ENCODE data around the gene PSMB11. TPM values are rescaled to one million over a fixed set of nuclear protein-coding genes. Genes with fewer than 3 reads are reported as not detected.
A peak's percentile ranks its signal among the peaks of the same experiment; 100 is the strongest.

Gene PSMB11
- total RNA-seq, 6 donors from 2014 or later, result not detected

GRCh38 chr14:23056956-23057756, 15.1 kb downstream of the PSMB11 start, which contains the start of gene CDH24:
TSS of gene CDH24 (minus strand) at chr14:23057520. CDS start at chr14:23055733, 1,787 bp downstream.
- WGBS, 2 donors, result 3 to 5% methylated on average over 23 to 34 of the region's 73 CpGs
- Histone ChIP-seq H3K36me3 (peaks cover 23 to 40% (median 35%) of the 10 kb centered on the region in 4 donors), H3K4me1 (peaks cover 21 to 26% (median 23%) of the 10 kb centered on the region in 4 donors), H3K27ac (peak within 1 kb of the TSS; percentile 52 to 82 (median 62)), H3K27me3 (no peaks in the 10 kb centered on the region), H3K9me3 (no peaks in the 10 kb centered on the region), H3K4me3 (peak within 1 kb of the TSS; percentile 30 to 88 (median 76))
- peak; percentile 74 to 93 for DNase-seq
- ATAC-seq (ENCODE audit: low FRiP score in 2 of 2), result peak; percentile 17 to 84
- no peak for TF ChIP-seq POLR2AphosphoS5 (IDR thresholded peaks at IDR 0.05)
- TF ChIP-seq POLR2A (IDR thresholded peaks at IDR 0.05), result peak in 1 of 4 donors; percentile 25

DNA sequence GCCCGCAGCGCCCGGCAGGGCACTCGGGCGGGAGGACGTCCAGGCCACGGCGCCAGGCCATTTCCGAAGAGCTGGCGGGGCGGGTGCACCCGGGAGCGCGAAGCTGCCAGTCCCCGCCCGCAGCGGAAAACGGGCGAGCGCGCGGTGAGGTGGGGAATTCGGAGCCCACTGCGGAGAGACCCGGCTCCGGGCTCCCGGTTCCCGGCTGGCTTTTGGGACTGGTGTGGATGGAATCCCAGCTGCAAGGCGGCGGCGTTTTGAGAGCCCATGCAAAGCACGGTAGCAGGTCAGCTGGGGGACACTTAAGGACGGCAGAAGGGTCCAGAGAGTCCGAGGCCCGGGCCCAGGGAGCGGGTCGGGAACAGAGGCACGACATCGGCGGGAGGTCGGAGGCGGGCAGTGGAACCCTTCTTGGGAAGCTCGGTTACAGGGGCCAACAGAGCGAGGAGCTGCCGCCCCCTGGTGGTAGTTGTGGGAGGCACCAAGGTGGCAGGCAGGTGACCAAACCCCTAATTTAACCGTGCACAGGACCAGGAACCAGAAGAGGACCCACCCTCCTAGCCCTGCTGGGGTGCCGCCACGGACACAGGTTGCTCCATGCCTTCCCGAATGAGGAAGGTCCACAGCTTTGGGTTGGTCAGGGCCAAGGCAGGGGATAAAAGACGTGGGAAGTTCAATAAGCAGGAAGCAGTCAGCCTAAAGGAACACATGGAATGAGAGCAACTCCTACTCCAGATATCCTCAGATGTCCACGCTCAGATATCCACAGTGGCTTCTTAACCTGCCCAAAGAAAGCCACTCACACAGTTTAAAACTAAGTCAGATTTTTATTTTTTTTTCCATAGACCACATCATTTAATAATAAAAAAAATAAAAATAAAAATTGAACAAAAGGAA, 16.0 kb downstream of the PSMB11 start:
- Histone ChIP-seq H3K27me3 (no peaks in the 10 kb centered on the region), H3K4me1 (peaks cover 24 to 30% (median 28%) of the 10 kb centered on the region in 4 donors), H3K27ac (peak overlapping the region; percentile 52 to 82 (median 62)), H3K4me3 (peak overlapping the region; percentile 15 to 88 (median 76)), H3K36me3 (peaks cover 31 to 48% (median 44%) of the 10 kb centered on the region in 4 donors), H3K9me3 (no peaks in the 10 kb centered on the region)
- peak; percentile 90 for DNase-seq
- 1 to 5% methylated on average over 16 to 49 of the region's 51 CpGs for WGBS, 2 donors
- TF ChIP-seq POLR2AphosphoS5 (IDR thresholded peaks at IDR 0.05), result peak in 1 of 2 donors; percentile 26
- TF ChIP-seq EP300 (IDR thresholded peaks at IDR 0.05), result no peak
- TF ChIP-seq CTCF (IDR thresholded peaks at IDR 0.05), result peak; percentile 86 to 97 (median 96)
- TF ChIP-seq POLR2A (IDR thresholded peaks at IDR 0.05), result no peak
- peak; percentile 87 to 88 for ATAC-seq (ENCODE audit: low FRiP score in 2 of 2)

DNA sequence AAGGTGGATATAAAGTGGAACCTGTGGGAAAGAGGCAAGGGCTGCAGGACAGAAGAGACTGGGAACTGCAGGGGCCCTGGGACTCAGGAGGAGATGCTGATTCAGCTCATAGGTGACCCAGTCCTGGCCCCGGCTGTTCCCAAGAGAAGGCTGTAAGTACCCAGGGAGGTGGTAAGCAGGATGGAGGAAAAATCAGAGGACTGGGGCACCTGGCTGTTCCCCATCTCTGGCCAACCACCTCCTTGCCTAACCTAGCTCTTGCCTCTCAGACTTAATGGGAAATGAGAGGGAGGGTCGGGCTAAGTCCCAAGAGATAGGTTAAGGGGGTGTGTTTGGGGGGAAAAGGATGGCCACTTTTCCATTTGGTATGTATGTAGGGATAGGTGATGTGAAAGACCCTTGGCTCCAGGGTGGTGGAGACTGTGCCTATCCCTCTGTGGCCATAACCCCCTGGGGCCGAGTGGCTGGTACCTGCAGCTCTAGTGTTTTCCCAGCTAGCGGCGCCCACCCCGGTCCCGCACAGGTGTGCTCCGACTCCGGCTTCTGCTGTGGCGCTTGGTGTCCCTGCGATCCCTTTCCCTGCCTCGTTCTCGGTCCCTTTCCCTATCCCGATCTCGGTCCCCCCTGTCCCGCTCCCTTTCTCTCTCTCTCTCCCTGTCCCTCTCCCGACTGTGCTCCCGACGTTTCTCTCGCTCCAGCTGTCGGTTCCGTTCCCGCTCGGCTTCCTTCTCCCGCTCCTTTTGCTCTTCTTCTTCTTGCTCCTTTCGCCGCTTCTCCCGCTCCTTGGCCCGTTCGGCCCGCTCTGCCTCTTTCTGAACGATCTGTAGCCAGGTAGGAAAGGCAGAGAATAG, 16.9 kb downstream of the PSMB11 start:
- Histone ChIP-seq H3K9me3 (no peaks in the 10 kb centered on the region), H3K36me3 (peaks cover 38 to 57% (median 52%) of the 10 kb centered on the region in 4 donors), H3K27me3 (no peaks in the 10 kb centered on the region), H3K4me1 (peaks cover 24 to 30% (median 28%) of the 10 kb centered on the region in 4 donors), H3K4me3 (no peak overlapping the region), H3K27ac (peak overlapping the region in 1 of 4 donors; percentile 82)
- ATAC-seq (ENCODE audit: low FRiP score in 2 of 2) (no peak), DNase-seq (peak in 1 of 2 donors; percentile 71)
- TF ChIP-seq CTCF (IDR thresholded peaks at IDR 0.05) (no peak), POLR2A (IDR thresholded peaks at IDR 0.05) (no peak), EP300 (IDR thresholded peaks at IDR 0.05) (no peak), POLR2AphosphoS5 (IDR thresholded peaks at IDR 0.05) (no peak)
- 92 to 94% methylated on average over 32 of the region's 32 CpGs for WGBS, 2 donors

DNA sequence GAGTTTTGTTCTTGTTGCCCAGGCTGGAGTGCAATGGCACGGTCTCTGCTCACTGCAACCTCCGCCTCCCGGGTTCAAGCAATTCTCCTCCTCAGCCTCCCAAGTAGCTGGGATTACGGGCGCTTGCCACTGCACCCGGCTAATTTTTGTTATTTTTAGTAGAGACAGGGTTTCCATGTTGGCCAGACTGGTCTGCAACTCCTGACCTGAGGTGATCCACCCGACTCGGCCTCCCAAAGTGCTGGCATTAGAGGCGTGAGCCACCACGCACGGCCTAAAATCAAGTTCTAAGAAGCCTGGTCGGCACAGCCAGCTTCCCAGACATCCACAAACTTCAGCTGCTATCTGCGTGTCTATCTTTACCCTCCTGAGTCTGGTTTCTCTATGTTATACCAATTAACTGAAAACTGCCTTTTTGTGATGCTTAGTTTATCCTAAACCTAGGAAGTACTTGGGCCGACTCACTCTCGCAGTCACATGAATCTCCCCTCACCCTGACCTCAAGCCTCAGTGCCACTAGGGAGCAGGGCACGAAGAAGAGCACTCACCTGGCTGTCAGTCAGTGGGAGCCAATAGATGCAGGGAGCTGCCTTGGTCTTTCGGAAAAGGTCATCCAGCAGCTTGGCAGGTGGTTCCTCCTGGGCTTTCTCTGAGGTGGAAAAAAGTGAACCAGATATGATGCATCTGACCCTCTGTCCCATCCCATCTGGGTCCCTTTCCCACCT, 18.7 kb downstream of the PSMB11 start:
- 94 to 96% methylated on average over 17 of the region's 17 CpGs for WGBS, 2 donors
- Histone ChIP-seq H3K27ac (no peak overlapping the region), H3K36me3 (peaks cover 44 to 75% (median 68%) of the 10 kb centered on the region in 4 donors), H3K27me3 (no peaks in the 10 kb centered on the region), H3K4me3 (no peak overlapping the region), H3K9me3 (no peaks in the 10 kb centered on the region), H3K4me1 (peaks cover 24 to 29% (median 28%) of the 10 kb centered on the region in 4 donors)
- ATAC-seq (ENCODE audit: low FRiP score in 2 of 2) (no peak), DNase-seq (peak in 1 of 2 donors; percentile 3)
- TF ChIP-seq POLR2A (IDR thresholded peaks at IDR 0.05) (no peak), CTCF (IDR thresholded peaks at IDR 0.05) (no peak), POLR2AphosphoS5 (IDR thresholded peaks at IDR 0.05) (no peak), EP300 (IDR thresholded peaks at IDR 0.05) (no peak)
